Amniotic stem cell (primary cell): ENCODE measurements around the gene SEPTIN10.
"Not testable (repeated sequence)": the region's sequence is repeated elsewhere in the genome, so short reads cannot be mapped to it uniquely, and the experiment has no call there.

Source experiments
- DNase-seq: peaks from one replicate; lab custom pipeline; 2025; lab: John Stamatoyannopoulos, UW

SEPTIN10 gene

DNA sequence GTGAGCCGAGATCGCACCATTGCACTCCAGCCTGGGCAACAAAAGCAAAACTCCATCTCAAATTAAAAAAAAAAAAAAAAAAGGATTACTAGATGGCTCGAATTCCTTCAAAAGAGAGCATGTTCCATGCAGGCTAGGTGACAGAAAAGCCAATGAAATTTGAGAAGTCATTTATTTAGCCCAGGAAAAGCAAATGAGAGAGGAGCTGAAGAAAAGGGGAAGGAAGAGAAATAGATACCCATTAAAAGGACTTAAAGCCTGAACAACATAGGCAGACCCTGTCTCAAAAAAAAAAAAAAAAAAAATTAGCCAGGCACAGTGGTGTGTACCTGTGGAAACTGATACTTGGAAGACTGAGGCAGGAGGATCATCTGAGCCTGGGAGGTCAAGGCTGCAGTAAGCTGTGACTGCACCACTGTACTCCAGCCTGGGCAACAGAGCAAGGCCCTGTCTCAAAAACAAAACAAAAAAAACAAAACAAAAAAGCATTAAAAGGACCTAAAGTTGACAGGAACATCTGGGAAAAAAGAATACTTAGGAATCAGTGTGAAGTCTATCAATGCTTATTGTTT lies 11.1 kb downstream of the SEPTIN10 start:
- DNase-seq = no peak

DNA sequence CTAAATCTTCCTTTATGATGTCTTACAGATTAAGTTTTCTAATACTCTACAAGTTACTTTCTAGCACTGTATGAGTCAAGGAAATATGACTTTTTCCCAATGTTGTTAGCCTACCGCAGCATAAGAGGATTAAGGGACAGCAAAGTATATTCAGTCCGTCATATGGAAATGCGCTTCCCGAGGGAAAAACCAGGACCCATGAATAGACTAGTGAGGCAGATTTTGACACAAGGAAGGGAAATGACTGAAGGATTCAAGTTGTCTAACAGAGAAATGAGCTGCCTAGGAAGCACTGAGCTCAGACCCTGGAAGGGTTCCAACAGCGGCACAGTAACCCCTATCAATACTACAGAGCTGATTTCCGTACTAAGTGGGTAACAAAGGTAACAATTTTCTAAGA lies 12.0 kb downstream of the SEPTIN10 start:
- no peak for DNase-seq

DNA sequence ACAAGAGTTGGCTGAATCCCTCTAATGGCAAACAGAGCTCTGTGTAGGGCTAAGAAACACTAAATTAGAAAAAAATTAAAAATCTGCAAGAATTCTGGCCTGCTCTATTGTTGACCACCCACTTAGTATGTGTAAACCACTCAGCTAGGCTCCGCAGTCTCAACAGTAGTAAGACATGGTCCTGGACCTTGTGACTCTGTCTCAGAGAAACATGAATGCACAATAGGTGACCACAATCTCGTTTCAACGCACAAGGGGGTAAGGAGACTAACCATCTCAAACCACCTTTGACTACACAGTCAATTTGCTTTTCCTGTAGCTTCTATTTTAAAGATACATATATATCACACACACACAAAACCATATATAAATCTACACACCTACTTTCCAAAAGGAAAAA lies 16.5 kb downstream of the SEPTIN10 start:
- no peak for DNase-seq

DNA sequence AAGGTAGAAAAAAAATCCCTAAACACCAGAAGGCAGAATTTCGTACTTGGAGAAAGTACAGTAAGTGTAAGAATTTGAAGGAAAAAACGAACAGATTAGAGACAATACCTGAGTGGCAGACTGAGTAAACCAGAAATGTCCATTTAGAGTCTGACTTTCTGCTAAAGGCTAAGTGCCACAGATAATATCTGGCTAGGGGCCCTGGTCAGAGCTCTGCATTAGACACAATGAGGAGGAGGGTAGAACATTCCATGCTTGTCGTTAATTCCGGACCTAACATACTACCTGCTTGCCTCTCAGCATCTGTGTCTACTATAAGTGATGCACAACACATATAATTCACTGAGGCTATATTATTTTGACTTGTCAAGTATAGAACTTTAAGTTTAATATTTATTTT lies 18.1 kb downstream of the SEPTIN10 start:
- no peak for DNase-seq

GRCh38 chr2:109594246-109594885 lies 19.4 kb downstream of the SEPTIN10 start:
- no peak for DNase-seq

DNA sequence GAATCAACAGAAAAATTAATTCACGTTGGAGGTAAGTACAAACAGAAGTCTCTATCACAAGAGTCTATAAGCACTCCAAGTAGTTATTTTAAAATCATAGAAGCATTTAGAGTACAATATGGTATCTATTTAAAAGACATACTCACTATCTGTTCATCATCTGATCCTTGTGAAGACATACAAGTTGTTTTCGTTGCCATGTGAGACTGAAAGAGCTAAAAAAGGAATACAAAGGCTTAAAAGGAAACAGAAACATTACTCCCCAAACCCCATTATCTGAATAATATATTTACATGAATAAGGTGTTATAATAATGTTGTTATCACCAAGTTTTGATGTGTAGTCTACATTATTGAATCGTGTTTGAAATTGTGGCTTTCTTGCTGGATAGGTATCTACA lies 20.9 kb downstream of the SEPTIN10 start:
- DNase-seq = no peak

- no peak for DNase-seq
Observed at GRCh38 chr2:109591206-109591605, 22.6 kb downstream of the SEPTIN10 start.

- DNase-seq = no peak
Observed at GRCh38 chr2:109586687-109587086, 27.1 kb downstream of the SEPTIN10 start.

GRCh38 chr2:109582928-109583895 lies 30.6 kb downstream of the SEPTIN10 start:
- no peak for DNase-seq

DNA sequence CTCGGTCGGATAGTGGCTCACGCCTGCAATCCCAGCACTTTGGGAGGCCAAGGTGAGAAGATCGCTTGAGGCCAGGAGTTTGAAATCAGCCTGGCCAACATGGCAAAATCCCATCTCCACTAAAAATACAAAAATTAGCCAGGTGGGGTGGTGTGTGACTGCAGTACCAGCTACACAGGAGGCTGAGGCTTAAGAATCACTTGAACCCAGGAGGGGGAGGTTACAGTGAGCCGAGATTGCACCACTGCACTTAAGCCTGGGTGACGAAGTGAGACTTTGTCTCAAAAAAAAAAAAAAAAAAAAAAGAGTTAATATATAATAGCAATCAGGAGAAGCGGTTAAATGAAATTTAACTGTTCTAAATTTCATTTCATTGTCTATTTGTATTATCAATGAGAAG lies 36.1 kb downstream of the SEPTIN10 start:
- DNase-seq = not testable (repeated sequence)

GRCh38 chr2:109575373-109575772 lies 38.4 kb downstream of the SEPTIN10 start:
- DNase-seq = no peak

- no peak for DNase-seq
Observed at GRCh38 chr2:109563980-109564550, 49.7 kb downstream of the SEPTIN10 start.

- no peak for DNase-seq
Observed at GRCh38 chr2:109563288-109563687, 50.5 kb downstream of the SEPTIN10 start.

DNA sequence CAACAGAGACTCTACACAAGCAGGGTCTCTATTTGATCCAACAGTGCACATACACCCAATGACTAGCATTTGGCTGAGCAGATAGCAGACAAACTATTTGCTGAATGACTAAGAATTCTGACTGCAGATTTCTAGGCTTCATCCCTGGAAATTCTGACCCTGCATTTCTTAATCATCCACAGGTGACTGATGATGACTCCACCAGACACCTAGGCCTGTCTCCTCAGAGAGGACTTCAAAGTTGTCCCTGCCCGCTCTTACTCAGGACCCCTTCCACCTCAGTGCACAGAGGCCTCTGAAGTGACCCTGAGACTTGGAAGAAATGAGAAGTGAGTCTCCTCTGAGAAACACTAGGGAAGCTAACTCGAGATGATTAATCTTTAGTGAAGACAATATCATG lies 51.3 kb downstream of the SEPTIN10 start:
- no peak for DNase-seq

- DNase-seq = no peak
Observed at GRCh38 chr2:109560265-109560664, 53.5 kb downstream of the SEPTIN10 start.

GRCh38 chr2:109558076-109558882 lies 55.5 kb downstream of the SEPTIN10 start:
- DNase-seq = no peak

- DNase-seq = no peak
Observed at GRCh38 chr2:109557309-109557708, 56.5 kb downstream of the SEPTIN10 start.

- no peak for DNase-seq
Observed at GRCh38 chr2:109555346-109555900, 58.3 kb downstream of the SEPTIN10 start.

- DNase-seq = no peak
Observed at GRCh38 chr2:109554758-109555157, 59.0 kb downstream of the SEPTIN10 start.

DNA sequence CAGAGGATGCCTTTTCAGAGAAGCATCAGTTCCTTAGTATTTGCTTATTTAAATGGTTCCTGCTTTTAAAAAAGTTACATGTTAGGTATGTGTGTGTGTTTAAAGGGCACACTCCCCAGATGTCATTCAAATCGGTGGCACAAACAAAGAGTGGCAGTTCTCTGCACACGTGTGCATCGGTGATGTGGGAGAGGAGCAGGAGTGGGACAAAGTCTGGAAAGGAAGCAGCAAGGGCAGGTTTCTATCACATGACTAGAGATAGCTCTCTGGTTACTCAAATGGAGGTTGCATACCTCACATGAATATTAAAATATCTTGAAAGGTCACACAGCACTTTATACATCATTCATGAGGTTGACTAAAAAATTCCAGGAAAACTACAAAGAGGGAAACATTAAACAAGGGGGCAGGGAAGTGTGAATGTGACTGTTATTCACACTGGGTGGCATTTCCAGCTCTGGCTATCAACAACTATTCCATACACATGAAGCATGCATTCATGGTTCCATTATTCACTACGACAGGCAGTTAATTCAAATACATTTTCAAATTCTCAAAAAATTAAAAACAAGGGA lies 64.7 kb downstream of the SEPTIN10 start:
- no peak for DNase-seq

- no peak for DNase-seq
Observed at GRCh38 chr2:109547280-109547679, 66.5 kb downstream of the SEPTIN10 start.
